A549 (cell line): ENCODE data around the gene WDR45B. TPM values are rescaled to one million over a fixed set of nuclear protein-coding genes. Genes with fewer than 3 reads are reported as not detected.

Experiments used
- ATAC-seq, 2 experiments: fragments of 200-7000 bp in 1 of 2; fragments of >200 bp in 1 of 2; cut with Nextera tagmentation in 1 of 2; cut with Tn5 transposase in 1 of 2; 3 replicates each; pipeline versions ENCODE4 v1.8.0 to v1.9.1; 2018 to 2020; ENCODE audit warnings: mild to moderate bottlenecking in 1 of 2, moderate library complexity in 1 of 2
- CTCF ChIA-PET: fragments of 300-600 bp; sonication (Branson Sonifier 250); formaldehyde crosslinking; extraction: SDS; loops from one replicate; lab custom pipeline; 2021; ENCODE audit warnings: antibody characterized with exemption, inconsistent platforms; lab: Yijun Ruan, JAX
- POLR2A ChIA-PET: fragments of 350-600 bp; formaldehyde crosslinking; extraction: SDS; loops from one replicate; lab custom pipeline; 2021; ENCODE audit warnings: antibody characterized with exemption, inconsistent platforms; lab: Yijun Ruan, JAX
- DNase-seq, 2 experiments: peaks; one replicate each; pipeline versions ENCODE4 v3.0.0 to v3.0.0-alpha.2; 2011 to 2016; ENCODE audit warnings: low read depth in 1 of 2, low spot score in 1 of 2
- FAIRE-seq: peaks from 2 replicates; lab custom pipeline; 2011; peaks lifted over from hg19 to GRCh38; lab: Jason Lieb, UNC
- H3K27ac ChIP-seq, 2 experiments: fragments of >200 bp; sonication (Bioruptor Twin); formaldehyde crosslinking; 3 replicates each; pipeline ENCODE4 v1.5.1; 2016 to 2017
- H3K4me1 ChIP-seq: fragments of >200 bp; sonication (Bioruptor Twin); formaldehyde crosslinking; 3 replicates; pipeline ENCODE4 v1.6.1; 2016
- H3K4me2 ChIP-seq: fragments of >200 bp; sonication (Bioruptor Twin); formaldehyde crosslinking; 3 replicates; pipeline ENCODE4 v1.6.1; 2016
- H3K4me3 ChIP-seq: fragments of >200 bp; sonication (Bioruptor Twin); formaldehyde crosslinking; 3 replicates; pipeline ENCODE4 v1.5.1; 2016
- H3K9me3 ChIP-seq: fragments of >200 bp; sonication (Bioruptor Twin); formaldehyde crosslinking; 3 replicates; pipeline ENCODE4 v1.6.1; 2016
- CBX2 ChIP-seq: fragments of 200-600 bp; sonication (generic); IDR thresholded peaks from 2 replicates; pipeline ENCODE4 v1.6.1; 2016; ENCODE audit warnings: low read depth, mild to moderate bottlenecking, borderline replicate concordance
- CEBPB ChIP-seq, 2 experiments: fragments of >200 bp in 1 of 2; sonication (Bioruptor Twin) in 1 of 2; formaldehyde crosslinking in 1 of 2; IDR thresholded peaks; 2 replicates each; pipeline ENCODE4 v1.6.1; 2012 to 2016
- CHD2 ChIP-seq: fragments of 150-350 bp; IDR thresholded peaks from 2 replicates; pipeline ENCODE4 v1.6.1; 2014; ENCODE audit warnings: low read length; ENCODE audit not compliant: partially characterized antibody
- CTCF ChIP-seq: fragments of >200 bp; sonication (Bioruptor Twin); formaldehyde crosslinking; IDR thresholded peaks from 3 replicates; pipeline ENCODE4 v1.5.1; 2016
- E2F6 ChIP-seq: IDR thresholded peaks from 2 replicates; pipeline ENCODE4 v1.6.1; 2012; ENCODE audit warnings: low read depth, borderline replicate concordance
- ESRRA ChIP-seq: fragments of 150-350 bp; IDR thresholded peaks from 2 replicates; pipeline ENCODE4 v1.6.1; 2014; ENCODE audit warnings: mild to moderate bottlenecking, low read length, borderline replicate concordance
- FOSL2 ChIP-seq, 2 experiments: fragments of 450-650 bp in 1 of 2; fragments of >200 bp in 1 of 2; sonication (Bioruptor Twin) in 1 of 2; formaldehyde crosslinking; IDR thresholded peaks; 2 replicates each; pipeline versions ENCODE4 v1.5.0 to v1.6.1; 2016 to 2020; ENCODE audit warnings: mild to moderate bottlenecking in 1 of 2, moderate library complexity in 1 of 2
- FOXS1 ChIP-seq: fragments of 250-450 bp; sonication (Bioruptor Pico); IDR thresholded peaks from 2 replicates; pipeline ENCODE4 v1.5.0; 2020; ENCODE audit warnings: mild to moderate bottlenecking, moderate library complexity
- HOXB13 ChIP-seq: fragments of 250-450 bp; sonication (Bioruptor Pico); IDR thresholded peaks from 2 replicates; pipeline ENCODE4 v1.5.0; 2020; ENCODE audit warnings: low read depth, mild to moderate bottlenecking, moderate library complexity
- HOXB5 ChIP-seq: fragments of 250-450 bp; sonication (Bioruptor Pico); IDR thresholded peaks from 2 replicates; pipeline ENCODE4 v1.5.0; 2020; ENCODE audit warnings: mild to moderate bottlenecking, moderate library complexity
- JUN ChIP-seq, 2 experiments: fragments of >200 bp; sonication (Bioruptor Twin); formaldehyde crosslinking; IDR thresholded peaks; 2 replicates in 1 of 2; 3 replicates in 1 of 2; pipeline ENCODE4 v1.6.1; 2016 to 2017
- KDM5A ChIP-seq: fragments of 200-600 bp; sonication (generic); IDR thresholded peaks from 2 replicates; pipeline ENCODE4 v1.6.1; 2016; ENCODE audit warnings: antibody characterized with exemption, mild to moderate bottlenecking
- MAX ChIP-seq: IDR thresholded peaks from 2 replicates; pipeline ENCODE4 v1.6.1; 2012
- MAZ ChIP-seq: fragments of 150-350 bp; IDR thresholded peaks from 2 replicates; pipeline ENCODE4 v1.6.1; 2014; ENCODE audit warnings: antibody characterized with exemption, low read depth, low read length, borderline replicate concordance
- NPAS2 ChIP-seq: fragments of 250-450 bp; sonication (Bioruptor Pico); IDR thresholded peaks from 2 replicates; pipeline ENCODE4 v1.8.0; 2022; ENCODE audit warnings: mild to moderate bottlenecking, moderate library complexity, borderline replicate concordance
- POLR2AphosphoS2 ChIP-seq: conservative IDR thresholded peaks from 2 replicates; pipeline ENCODE4 v1.6.1; 2012; ENCODE audit warnings: low read length, improper control_type of control experiment, inconsistent platforms
- RCOR1 ChIP-seq: fragments of 150-350 bp; IDR thresholded peaks from 2 replicates; pipeline ENCODE4 v1.6.1; 2014; ENCODE audit warnings: antibody characterized with exemption, low read length, low read depth
- REST ChIP-seq: fragments of 200-600 bp; sonication (generic); IDR thresholded peaks from 2 replicates; pipeline ENCODE4 v1.6.1; 2016; ENCODE audit warnings: antibody characterized with exemption, mild to moderate bottlenecking, moderate library complexity
- RFX5 ChIP-seq: fragments of 450-650 bp; IDR thresholded peaks from 2 replicates; pipeline ENCODE4 v1.7.1; 2014; ENCODE audit warnings: antibody characterized with exemption, mild to moderate bottlenecking, moderate library complexity
- SMC3 ChIP-seq: fragments of >200 bp; sonication (Bioruptor Twin); formaldehyde crosslinking; IDR thresholded peaks from 3 replicates; pipeline ENCODE4 v1.6.1; 2018; ENCODE audit warnings: inconsistent platforms
- ZNF302 ChIP-seq: fragments of 250-450 bp; sonication (Bioruptor Pico); IDR thresholded peaks from 2 replicates; pipeline ENCODE4 v1.9.0; 2021; ENCODE audit warnings: inconsistent platforms, mild to moderate bottlenecking, moderate library complexity
- ZSCAN20 ChIP-seq: fragments of 250-450 bp; sonication (Bioruptor Pico); IDR thresholded peaks from 2 replicates; pipeline ENCODE4 v1.8.0; 2022; ENCODE audit warnings: mild to moderate bottlenecking, moderate library complexity
- WGBS: methylation state at CpG from one replicate; pipeline ENCODE4 v1.1.6; 2017; ENCODE audit errors: missing lambda C conversion rate; 5-methylcytosine and 5-hydroxymethylcytosine counted together
- polyA plus RNA-seq, 4 experiments: library from polyadenylated mRNA; depleted of rRNA in 3 of 4; stranded (reverse); fragments of >200 nt; fragmentation: RNase III in 1 of 4; extraction: RNeasy Plus Mini Kit Qiagen cat#74134 plus additional on column Dnase treatment in 1 of 4; gene quantifications; 2 replicates in 3 of 4; 3 replicates in 1 of 4; pipeline ENCODE4 v1.2.3, GENCODE V29; 2011 to 2017
- TF ChIP-seq, protein P1 (sequence below): fragments of 250-450 bp; sonication (Bioruptor Pico); IDR thresholded peaks from 2 replicates; pipeline ENCODE4 v1.5.0; 2021; ENCODE audit warnings: mild to moderate bottlenecking, moderate library complexity, borderline replicate concordance
- TF ChIP-seq, protein P2 (sequence below): fragments of 450-650 bp; IDR thresholded peaks from 2 replicates; pipeline ENCODE4 v1.6.1; 2014; ENCODE audit warnings: antibody characterized with exemption

WDR45B gene
- polyA plus RNA-seq, 2 of the 4 experiments (the other 2 are of a cell fraction): 88.2 to 124 TPM

DNA sequence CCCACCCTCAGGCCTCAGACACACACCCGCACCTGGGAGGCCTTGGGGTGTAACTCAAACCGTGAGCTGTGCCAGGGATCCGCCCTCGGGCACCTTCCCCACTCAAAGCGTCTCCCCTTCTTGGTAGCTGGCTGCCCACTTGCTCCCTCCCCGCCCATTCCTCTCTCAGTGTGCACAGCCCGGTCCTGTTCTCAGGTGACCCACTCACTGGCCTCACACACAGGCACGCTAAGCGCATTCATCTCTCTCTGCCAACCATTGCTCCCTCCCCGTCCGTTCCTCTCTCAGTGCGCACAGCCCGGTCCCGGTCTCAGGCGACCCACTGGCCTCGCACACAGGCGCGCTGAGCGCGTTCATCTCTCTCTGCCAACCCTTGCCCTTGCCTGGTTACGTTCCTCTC, 20.8 kb downstream of the WDR45B start:
- CTCF ChIA-PET: interaction anchor here (1.2 kb wide), 1 partner anchor 12 kb away, joined by 3 read pairs; no protein-coding TSS in a partner anchor
- no peak; a peak in 1 of 6 replicates for ATAC-seq

DNA sequence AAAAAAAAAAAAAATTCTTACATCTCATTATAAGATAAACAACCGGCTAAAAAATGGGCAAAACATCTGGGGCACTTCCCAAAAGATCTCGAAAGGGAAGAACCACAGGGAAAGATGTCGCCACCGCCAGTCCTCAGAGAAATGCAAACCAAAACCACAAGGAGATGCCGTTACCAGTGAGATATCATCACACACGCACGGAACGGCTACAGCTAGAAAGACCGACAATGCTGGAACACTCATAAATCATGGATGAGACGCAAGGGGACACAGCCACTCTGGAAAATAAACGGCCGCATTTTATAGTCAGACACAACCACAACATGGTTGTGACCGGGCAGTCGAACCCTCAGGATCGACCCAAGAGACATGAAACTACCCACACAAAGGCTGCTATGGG, 24.5 kb downstream of the WDR45B start:
- H3K4me2 ChIP-seq: no peak overlapping the region
- 95% methylated on average over 15 of the region's 15 CpGs for WGBS
- CTCF ChIA-PET: interaction anchor here (0.6 kb wide), 1 partner anchor 13 kb away, joined by 3 read pairs; no protein-coding TSS in a partner anchor
- no peak for TF ChIP-seq RCOR1
- no peak for TF ChIP-seq POLR2AphosphoS2
- no peak for TF ChIP-seq ZSCAN20
- TF ChIP-seq RFX5: no peak
- TF ChIP-seq, protein P1, sequence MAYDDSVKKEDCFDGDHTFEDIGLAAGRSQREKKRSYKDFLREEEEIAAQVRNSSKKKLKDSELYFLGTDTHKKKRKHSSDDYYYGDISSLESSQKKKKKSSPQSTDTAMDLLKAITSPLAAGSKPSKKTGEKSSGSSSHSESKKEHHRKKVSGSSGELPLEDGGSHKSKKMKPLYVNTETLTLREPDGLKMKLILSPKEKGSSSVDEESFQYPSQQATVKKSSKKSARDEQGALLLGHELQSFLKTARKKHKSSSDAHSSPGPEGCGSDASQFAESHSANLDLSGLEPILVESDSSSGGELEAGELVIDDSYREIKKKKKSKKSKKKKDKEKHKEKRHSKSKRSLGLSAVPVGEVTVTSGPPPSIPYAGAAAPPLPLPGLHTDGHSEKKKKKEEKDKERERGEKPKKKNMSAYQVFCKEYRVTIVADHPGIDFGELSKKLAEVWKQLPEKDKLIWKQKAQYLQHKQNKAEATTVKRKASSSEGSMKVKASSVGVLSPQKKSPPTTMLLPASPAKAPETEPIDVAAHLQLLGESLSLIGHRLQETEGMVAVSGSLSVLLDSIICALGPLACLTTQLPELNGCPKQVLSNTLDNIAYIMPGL (CRISPR knock-in tag): no peak
- TF ChIP-seq MAX: no peak
- TF ChIP-seq SMC3: no peak
- TF ChIP-seq CTCF: no peak
- TF ChIP-seq, all 56 proteins: peak for 0
- DNase-seq (no peak), FAIRE-seq (no peak), ATAC-seq (no peak)
- Histone ChIP-seq H3K9me3 (no peaks in the 10 kb centered on the region), H3K27ac (no peak overlapping the region), H3K4me3 (no peak overlapping the region), H3K4me1 (no peaks in the 10 kb centered on the region)
- POLR2A ChIA-PET: no interaction called here

More for the DNA sequence above, 20.8 kb downstream of the WDR45B start:
- DNase-seq (no peak), FAIRE-seq (no peak)
- POLR2A ChIA-PET: no interaction called here
- Histone ChIP-seq H3K27ac (no peak overlapping the region), H3K4me3 (no peak overlapping the region), H3K4me2 (no peak overlapping the region), H3K4me1 (no peaks in the 10 kb centered on the region), H3K9me3 (no peaks in the 10 kb centered on the region)
- TF ChIP-seq CEBPB (IDR thresholded peaks at IDR 0.05) (no peak), FOXS1 (CRISPR knock-in tag) (no peak), MAZ (no peak), ESRRA (no peak), POLR2AphosphoS2 (no peak), FOSL2 (IDR thresholded peaks at IDR 0.05) (no peak), FOSL2 (CRISPR knock-in tag; IDR thresholded peaks at IDR 0.05) (no peak), KDM5A (no peak), CBX2 (no peak), MAX (no peak), NPAS2 (CRISPR knock-in tag) (no peak), E2F6 (no peak)
- WGBS: 95% methylated on average over 21 of the region's 21 CpGs

GRCh38 chr17:82619641-82620040, 28.6 kb downstream of the WDR45B start:
- Histone ChIP-seq H3K27ac (no peak overlapping the region), H3K9me3 (no peaks in the 10 kb centered on the region), H3K4me2 (no peak overlapping the region), H3K4me1 (no peaks in the 10 kb centered on the region), H3K4me3 (no peak overlapping the region)
- no peak for ATAC-seq
- POLR2A ChIA-PET: no interaction called here
- CTCF ChIA-PET: interaction anchor here (0.7 to 1.7 kb wide), 3 partner anchors 10 to 156 kb away, joined by 3 to 4 read pairs (median 4); no protein-coding TSS in a partner anchor
- WGBS: 87% methylated on average over 10 of the region's 10 CpGs
- no peak for DNase-seq
- FAIRE-seq: no peak
- TF ChIP-seq JUN (IDR thresholded peaks at IDR 0.05) (no peak), FOSL2 (IDR thresholded peaks at IDR 0.05) (no peak), FOSL2 (CRISPR knock-in tag; IDR thresholded peaks at IDR 0.05) (no peak), HOXB5 (CRISPR knock-in tag) (no peak), HOXB13 (CRISPR knock-in tag) (no peak), ZNF302 (no peak), CHD2 (no peak), REST (no peak)
- TF ChIP-seq, protein P2, sequence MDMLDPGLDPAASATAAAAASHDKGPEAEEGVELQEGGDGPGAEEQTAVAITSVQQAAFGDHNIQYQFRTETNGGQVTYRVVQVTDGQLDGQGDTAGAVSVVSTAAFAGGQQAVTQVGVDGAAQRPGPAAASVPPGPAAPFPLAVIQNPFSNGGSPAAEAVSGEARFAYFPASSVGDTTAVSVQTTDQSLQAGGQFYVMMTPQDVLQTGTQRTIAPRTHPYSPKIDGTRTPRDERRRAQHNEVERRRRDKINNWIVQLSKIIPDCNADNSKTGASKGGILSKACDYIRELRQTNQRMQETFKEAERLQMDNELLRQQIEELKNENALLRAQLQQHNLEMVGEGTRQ: no peak
